Gastrocnemius medialis (tissue), 4 donors: Measurements from ENCODE around the gene ZNF789. TPM values are rescaled to one million over a fixed set of nuclear protein-coding genes. Genes with fewer than 3 reads are reported as not detected.

Source experiments
- ATAC-seq, 2 donors: fragments of 150-250 bp; one replicate each; pipeline ENCODE4 v1.9.1; 2016
- DNase-seq, 2 donors: peaks; one replicate each; pipeline ENCODE4 v3.0.0-alpha.2; 2019
- H3K27ac ChIP-seq, 4 donors: fragments of 200-600 bp; sonication (generic); 1 replicate in 1 of 4; 2 replicates in 3 of 4; pipeline ENCODE4 v1.5.1; 2016 to 2018; ENCODE audit warnings: mild to moderate bottlenecking in 2 of 4, moderate library complexity in 1 of 4
- H3K27me3 ChIP-seq, 3 donors: fragments of 200-600 bp; sonication (generic) in 2 of 3; 1 replicate in 1 of 3; 2 replicates in 2 of 3; pipeline versions ENCODE4 v1.5.1 to v1.6.0; 2016 to 2019; ENCODE audit warnings: mild to moderate bottlenecking in 1 of 3, moderate library complexity in 1 of 3
- H3K36me3 ChIP-seq, 2 donors: fragments of 200-600 bp; sonication (generic) in 1 of 2; one replicate each; pipeline ENCODE4 v1.5.1; 2017 to 2018
- H3K4me1 ChIP-seq, 2 donors: fragments of 200-600 bp; sonication (generic) in 1 of 2; one replicate each; pipeline ENCODE4 v1.5.1; 2016 to 2017; ENCODE audit warnings: mild to moderate bottlenecking in 2 of 2
- H3K4me3 ChIP-seq, 4 donors: fragments of 200-600 bp; sonication (generic) in 3 of 4; 1 replicate in 1 of 4; 2 replicates in 3 of 4; pipeline ENCODE4 v1.5.1; 2016 to 2019; ENCODE audit warnings: mild to moderate bottlenecking in 2 of 4
- H3K9me3 ChIP-seq, 3 donors: fragments of 200-600 bp; sonication (generic) in 2 of 3; 1 replicate in 1 of 3; 2 replicates in 2 of 3; pipeline ENCODE4 v1.5.1; 2016 to 2019
- CTCF ChIP-seq, 5 experiments: fragments of 450-650 bp in 3 of 5; fragments of 200-600 bp in 2 of 5; sonication (generic) in 2 of 5; IDR thresholded peaks in 4 of 5; conservative IDR thresholded peaks in 1 of 5; 1 replicate in 4 of 5; 2 replicates in 1 of 5; pipeline ENCODE4 v1.5.1; 2016 to 2019; ENCODE audit warnings: antibody characterized with exemption in 5 of 5, mild to moderate bottlenecking in 3 of 5, moderate library complexity in 3 of 5
- POLR2A ChIP-seq, 2 donors: fragments of 450-650 bp; IDR thresholded peaks; one replicate each; pipeline ENCODE4 v1.6.1; 2017; ENCODE audit warnings: antibody characterized with exemption in 2 of 2, mild to moderate bottlenecking in 2 of 2, moderate library complexity in 2 of 2
- in situ Hi-C, 4 donors: fragments of 200-750 bp; cut with MboI; loops; one replicate each; pipeline versions ENCODE4 v1.15.0 to v1.8.0; 2017; ENCODE audit warnings: low sequenced_read_pairs in 4 of 4
- intact Hi-C: fragments of 100-400 bp; cut with DNase I; formaldehyde crosslinking; loops from one replicate; pipeline ENCODE4 v1.15.1; 2023; ENCODE audit warnings: low total_unique reads
- total RNA-seq, 4 donors: library from RNA; depleted of rRNA; stranded (reverse); fragments of >200 nt; gene quantifications; one replicate each; pipeline versions ENCODE4 v1.1.0 to v1.2.3, GENCODE V29; 2016

ZNF789 gene
- total RNA-seq, 4 donors from 2014 or later, result 1.2 to 2.8 (median 1.4) TPM

DNA sequence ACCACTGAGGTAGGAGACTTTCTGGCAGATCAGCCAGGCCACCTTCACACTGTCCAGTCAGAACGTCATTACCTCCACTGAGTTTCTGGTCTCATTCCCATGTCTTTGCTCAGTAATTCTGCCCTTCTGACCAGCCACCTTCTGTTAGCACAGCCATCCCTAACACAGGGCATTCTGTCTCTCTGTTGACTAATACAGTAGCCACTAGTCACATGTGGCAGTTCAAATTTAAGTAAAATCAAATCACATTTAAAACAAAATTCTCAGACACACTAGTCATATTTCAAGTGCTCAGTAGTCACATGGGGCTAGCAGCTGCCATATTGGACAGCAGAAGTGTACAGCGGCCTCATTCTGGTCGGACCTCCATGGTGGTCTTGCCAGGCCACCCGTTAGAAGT, 26.6 kb upstream of the ZNF789 start:
- Histone ChIP-seq H3K4me1 (peaks cover 8 to 15% of the 10 kb centered on the region in 2 donors), H3K36me3 (peaks cover 12 to 72% of the 10 kb centered on the region in 2 donors), H3K9me3 (no peaks in the 10 kb centered on the region), H3K4me3 (no peak overlapping the region), H3K27me3 (no peaks in the 10 kb centered on the region), H3K27ac (no peak overlapping the region)
- intact Hi-C loops, result no loop called here
- ATAC-seq (no peak), DNase-seq (no peak)
- in situ Hi-C loops, result no loop called here
- TF ChIP-seq CTCF (IDR thresholded peaks at IDR 0.05 in 4 of 5, conservative IDR thresholded peaks at IDR 0.05 in 1 of 5) (no peak), POLR2A (IDR thresholded peaks at IDR 0.05) (no peak)

GRCh38 chr7:99447943-99448342, 24.7 kb upstream of the ZNF789 start:
- Histone ChIP-seq H3K27me3 (no peaks in the 10 kb centered on the region), H3K4me1 (no peaks in the 10 kb centered on the region), H3K9me3 (no peaks in the 10 kb centered on the region), H3K27ac (no peak overlapping the region), H3K36me3 (peaks cover 12 to 79% of the 10 kb centered on the region in 2 donors), H3K4me3 (no peak overlapping the region)
- DNase-seq (no peak), ATAC-seq (no peak)
- intact Hi-C loops, result no loop called here
- no peak for TF ChIP-seq POLR2A (IDR thresholded peaks at IDR 0.05)
- TF ChIP-seq CTCF (IDR thresholded peaks at IDR 0.05 in 4 of 5, conservative IDR thresholded peaks at IDR 0.05 in 1 of 5), result no peak
- in situ Hi-C loops, result no loop called here

GRCh38 chr7:99448855-99449254, 23.8 kb upstream of the ZNF789 start:
- ATAC-seq (no peak), DNase-seq (no peak)
- Histone ChIP-seq H3K4me3 (no peak overlapping the region), H3K27ac (no peak overlapping the region), H3K27me3 (no peaks in the 10 kb centered on the region), H3K9me3 (no peaks in the 10 kb centered on the region), H3K4me1 (no peaks in the 10 kb centered on the region), H3K36me3 (peaks cover 14 to 78% of the 10 kb centered on the region in 2 donors)
- in situ Hi-C loops (no loop called here), intact Hi-C loops (no loop called here)
- TF ChIP-seq CTCF (IDR thresholded peaks at IDR 0.05 in 4 of 5, conservative IDR thresholded peaks at IDR 0.05 in 1 of 5) (no peak), POLR2A (IDR thresholded peaks at IDR 0.05) (no peak)

- no peak for DNase-seq
- in situ Hi-C loops, result no loop called here
- intact Hi-C loops, result no loop called here
Observed at GRCh38 chr7:99449326-99449725, 23.4 kb upstream of the ZNF789 start.

More at GRCh38 chr7:99449326-99449725, 23.4 kb upstream of the ZNF789 start:
- ATAC-seq, result no peak
- Histone ChIP-seq H3K4me1 (no peaks in the 10 kb centered on the region), H3K36me3 (peaks cover 14 to 82% of the 10 kb centered on the region in 2 donors), H3K4me3 (no peak overlapping the region), H3K27ac (no peak overlapping the region), H3K9me3 (no peaks in the 10 kb centered on the region), H3K27me3 (no peaks in the 10 kb centered on the region)
- no peak for TF ChIP-seq POLR2A (IDR thresholded peaks at IDR 0.05)
- no peak for TF ChIP-seq CTCF (IDR thresholded peaks at IDR 0.05 in 4 of 5, conservative IDR thresholded peaks at IDR 0.05 in 1 of 5)
